GM19455 (cell line): ENCODE results near the gene B4GALT2.

Source experiments
- ATAC-seq: cut with Tn5 transposase; IDR thresholded peaks from one replicate; pipeline ENCODE4 v1.9.1; 2021; ENCODE audit not compliant: unreplicated experiment

Gene B4GALT2

DNA sequence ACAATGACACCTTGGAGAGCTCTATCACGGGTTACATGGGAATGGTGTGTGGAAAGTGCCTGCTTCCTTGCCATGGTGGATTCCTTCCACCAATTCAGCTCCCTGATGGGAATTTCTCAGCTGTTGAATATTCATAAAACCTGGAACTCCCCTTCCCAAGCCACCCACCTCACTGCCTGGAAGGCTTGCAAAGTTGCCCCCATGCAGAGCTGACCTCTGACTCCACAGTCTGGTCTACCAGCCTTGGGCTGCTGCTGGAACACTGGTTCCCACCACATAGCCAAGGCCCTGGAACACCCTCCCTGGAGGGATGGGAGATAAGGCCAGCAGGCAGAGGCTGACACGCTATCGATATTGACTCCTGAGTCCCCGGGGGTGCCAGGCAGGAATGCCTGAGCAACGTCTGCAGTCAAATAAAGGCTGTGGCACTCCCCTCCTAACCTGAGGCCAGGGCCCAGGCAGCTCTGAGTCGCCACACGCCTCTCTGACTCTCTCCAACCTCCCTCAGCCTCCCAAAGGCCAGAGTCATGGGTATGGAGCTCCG lies 21.2 kb downstream of the B4GALT2 start:
- no peak for ATAC-seq

DNA sequence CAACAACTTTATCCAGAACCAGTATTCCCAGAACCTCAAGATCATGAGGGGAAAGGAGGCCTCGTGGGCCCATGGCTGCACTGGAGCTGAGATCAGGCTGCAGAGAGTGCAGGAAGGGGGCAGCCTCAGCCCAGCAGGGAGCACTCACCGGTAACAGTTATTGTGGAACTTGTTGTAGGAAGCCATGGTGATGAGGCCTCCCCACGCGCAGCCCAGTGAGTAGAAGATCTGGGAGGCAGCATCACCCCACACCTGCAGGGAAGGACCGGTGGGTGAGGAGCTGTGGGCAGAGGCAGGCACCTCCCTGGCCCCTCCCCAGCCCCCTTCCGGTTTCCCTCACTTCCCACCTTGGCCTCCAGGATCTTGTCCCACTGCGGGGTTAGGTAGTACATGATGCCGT lies 23.2 kb downstream of the B4GALT2 start:
- no peak for ATAC-seq

DNA sequence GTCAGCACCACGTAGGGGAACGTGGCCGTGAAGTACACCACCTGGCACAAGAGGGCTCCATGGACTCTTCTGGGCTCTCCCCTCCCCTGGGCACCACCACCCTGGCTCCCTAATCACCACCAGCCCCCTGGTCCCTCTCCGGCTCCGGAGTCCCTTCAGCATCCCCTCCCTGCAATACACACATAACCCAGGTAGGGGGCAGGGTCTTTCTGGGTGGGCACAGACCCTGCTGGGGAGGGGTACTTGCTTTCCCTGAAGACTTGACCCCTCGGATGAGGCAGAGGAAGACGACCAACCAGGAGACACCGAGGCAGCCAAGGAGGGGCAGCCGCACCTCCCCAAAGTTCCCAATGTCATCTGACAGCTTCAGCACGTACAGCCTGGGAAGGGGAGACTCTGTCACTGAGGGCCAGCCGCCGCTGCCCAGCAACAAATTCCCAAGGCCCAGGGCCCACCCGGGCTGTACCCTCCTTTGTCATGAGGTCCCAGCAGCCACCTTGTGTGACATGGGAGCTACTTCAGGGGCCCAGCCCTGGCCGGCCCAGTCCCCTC lies 23.7 kb downstream of the B4GALT2 start:
- no peak for ATAC-seq

GRCh38 chr1:44008259-44008658 lies 29.2 kb downstream of the B4GALT2 start:
- ATAC-seq = no peak

DNA sequence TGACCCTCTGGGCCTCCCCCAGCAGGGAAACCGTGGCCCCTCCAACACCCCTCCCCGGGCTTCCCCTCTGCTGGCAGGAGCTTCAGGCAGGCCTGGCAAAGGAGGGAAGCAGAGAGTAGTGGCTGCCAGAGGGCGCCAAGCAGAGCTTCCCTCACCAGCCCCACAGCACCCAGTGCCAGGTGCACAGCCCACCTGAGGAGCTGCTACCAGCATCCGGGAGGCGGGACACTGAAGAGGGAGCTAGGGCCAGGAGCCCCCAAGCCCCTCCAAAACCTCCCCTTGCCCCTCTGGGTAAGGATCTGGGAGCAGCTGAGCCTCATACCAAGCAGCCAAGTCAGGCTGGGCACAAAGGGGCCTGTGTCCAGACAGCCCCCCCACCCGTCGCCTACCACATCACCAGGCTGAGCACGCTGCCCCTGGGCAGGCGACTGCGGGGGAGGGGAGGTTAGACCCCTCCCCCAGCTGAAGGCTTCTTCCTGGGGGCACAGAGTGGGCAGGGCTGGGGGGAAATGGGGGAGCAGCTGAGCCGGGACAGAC lies 32.0 kb downstream of the B4GALT2 start:
- no peak for ATAC-seq

GRCh38 chr1:44012404-44012803 lies 33.4 kb downstream of the B4GALT2 start:
- no peak for ATAC-seq

DNA sequence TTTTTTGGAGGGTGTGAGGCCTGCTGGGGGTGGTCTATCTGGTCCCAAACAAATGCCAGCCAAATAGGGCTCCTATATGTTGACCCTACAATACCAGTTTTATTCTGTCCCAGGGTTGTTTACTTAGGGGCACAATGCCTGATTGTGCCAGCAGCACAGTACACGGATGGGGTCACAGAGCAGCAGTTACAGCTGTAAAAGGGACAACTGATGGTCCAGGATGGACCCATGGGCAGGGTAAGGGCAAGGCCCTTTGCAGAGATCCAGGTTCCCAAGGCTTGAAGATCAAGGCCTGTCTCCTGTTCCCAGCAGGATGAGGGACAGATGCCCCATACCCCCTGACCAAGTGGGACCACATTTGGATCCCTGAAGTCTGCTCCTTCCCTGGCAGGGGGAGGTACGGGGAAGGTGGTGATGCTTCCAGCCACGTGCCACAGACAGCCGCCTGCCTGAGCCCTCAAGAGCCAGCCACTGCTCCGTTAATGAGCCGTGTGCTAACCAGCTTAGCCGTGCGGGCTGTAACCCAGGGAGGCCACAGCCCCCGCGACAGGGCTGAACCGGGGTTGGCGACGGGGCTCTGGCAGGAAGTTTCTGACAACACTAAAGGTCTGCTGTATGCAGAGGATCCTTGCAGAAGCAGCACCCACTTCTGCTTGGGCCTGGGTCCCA lies 34.1 kb downstream of the B4GALT2 start:
- no peak for ATAC-seq

DNA sequence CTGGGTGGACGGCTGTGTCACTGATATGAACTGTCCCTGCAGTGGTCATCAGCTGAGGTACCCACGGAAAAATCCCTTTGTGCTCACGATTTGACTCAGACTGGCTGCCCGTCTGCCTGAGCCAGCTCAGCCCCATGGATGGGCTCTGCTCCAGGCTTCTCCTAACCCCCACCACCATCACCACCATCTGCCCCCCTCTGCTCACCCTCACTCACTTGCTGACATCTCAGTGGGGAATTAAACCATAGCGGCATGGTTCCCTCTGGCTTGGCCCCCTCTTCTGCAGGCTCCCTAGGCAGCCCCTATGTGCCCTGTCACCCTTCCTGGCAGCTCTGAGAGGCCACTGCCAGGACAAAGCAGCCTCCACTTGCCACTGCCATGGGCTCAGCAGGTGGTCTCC lies 34.9 kb downstream of the B4GALT2 start:
- ATAC-seq = no peak

DNA sequence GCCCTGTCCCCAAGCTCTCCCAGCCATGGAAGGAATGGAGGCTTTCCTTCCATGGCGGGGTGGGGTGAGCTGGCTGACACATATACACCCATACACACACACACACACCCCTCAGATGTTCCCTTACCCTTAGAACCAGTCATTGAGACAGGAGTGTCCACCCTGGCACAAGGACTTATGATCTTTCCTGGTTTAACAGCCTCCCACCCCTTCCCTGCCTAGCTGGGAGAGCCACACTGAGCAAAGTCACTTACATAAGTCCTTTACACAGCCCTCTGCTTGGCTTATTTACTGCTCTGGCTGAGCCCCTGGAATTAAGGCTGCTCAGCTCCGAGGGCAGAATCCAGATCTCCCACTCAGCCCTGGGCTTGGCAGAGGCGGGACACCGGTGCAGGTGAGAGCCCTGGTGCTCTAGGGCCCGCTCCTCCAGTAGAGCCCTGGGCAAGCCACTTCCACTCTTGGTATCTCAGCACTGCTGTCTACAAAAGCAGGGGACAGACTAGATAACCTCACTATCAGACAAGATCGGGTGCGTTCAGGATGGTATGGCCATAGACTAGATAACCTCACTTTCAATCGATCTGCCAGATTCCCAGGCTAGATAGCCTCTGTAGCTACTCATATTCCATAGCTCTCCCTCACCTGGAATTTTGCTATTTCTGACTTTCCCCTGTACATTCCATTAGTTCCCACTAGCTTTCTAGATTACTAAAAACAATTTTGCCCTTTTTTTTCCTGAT lies 35.5 kb downstream of the B4GALT2 start:
- no peak for ATAC-seq

GRCh38 chr1:44015206-44015605 lies 36.2 kb downstream of the B4GALT2 start:
- ATAC-seq = no peak

DNA sequence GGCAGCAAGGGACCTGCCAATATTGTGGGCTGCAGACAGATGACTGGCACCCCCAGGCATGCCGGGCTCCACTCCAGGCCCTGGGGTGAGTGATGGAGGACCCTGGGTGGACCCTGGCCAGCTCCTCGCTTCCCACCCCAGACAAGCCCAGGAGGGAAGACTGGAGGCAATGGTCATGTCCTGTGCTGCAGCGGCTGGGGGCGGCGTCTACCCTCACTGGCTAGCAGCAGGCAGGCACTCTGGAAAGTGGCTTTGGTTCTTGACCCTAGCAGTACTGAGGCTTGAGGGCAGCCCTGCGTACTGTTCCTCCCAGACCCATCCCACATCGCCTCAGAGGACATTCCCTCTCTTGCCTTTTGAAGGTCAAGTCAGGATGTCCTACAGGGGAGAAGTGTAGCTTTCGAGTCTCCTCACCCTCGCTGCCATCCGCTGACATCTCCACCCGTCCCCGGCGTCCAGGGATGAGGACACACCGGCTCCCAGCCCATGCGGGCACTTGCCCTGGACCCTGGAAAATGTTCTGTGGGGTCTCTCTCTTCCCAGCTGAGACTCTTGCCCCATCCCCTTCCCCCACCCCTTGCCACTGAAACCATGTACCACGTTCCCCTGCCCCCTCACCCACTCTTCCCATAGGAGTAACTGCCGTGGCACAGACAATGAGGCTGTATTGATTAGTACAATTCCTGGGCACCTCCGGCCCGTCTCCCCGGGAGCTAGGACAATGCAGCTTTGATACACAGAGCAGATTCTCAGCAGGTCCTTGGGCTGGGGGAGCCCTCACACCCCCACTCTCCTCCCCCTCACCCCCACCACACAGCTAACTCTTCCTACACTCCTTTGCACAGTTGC lies 37.3 kb downstream of the B4GALT2 start:
- no peak for ATAC-seq

DNA sequence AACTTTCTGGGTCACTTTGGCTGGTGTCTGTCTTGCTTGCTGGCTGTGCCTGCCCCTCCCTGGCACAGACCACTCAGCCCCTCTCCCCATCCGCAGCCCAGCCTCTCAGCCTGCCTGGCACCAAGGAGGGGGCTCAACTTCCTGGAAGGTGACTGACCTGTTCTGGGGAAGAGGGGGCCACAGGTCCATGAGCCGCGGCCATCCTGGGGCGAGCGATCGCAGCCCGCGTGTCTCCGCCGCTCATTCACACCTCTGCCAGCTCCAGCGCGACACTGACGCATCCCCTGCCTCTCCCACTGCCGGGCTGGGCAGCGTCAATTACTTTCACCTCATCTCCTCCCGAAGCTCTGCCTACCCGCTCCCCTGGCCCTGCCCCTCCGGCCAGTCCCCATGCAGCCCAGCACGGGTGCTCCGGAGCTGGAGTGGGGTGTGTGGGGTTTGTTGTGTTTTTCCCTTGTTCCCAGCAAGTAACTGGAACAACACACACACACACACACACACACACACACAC lies 37.9 kb downstream of the B4GALT2 start:
- ATAC-seq = no peak

GRCh38 chr1:44019466-44019948 lies 40.5 kb downstream of the B4GALT2 start:
- ATAC-seq = no peak

- no peak for ATAC-seq
These were observed 41.5 kb downstream of the B4GALT2 start for GRCh38 chr1:44020464-44020863.

DNA sequence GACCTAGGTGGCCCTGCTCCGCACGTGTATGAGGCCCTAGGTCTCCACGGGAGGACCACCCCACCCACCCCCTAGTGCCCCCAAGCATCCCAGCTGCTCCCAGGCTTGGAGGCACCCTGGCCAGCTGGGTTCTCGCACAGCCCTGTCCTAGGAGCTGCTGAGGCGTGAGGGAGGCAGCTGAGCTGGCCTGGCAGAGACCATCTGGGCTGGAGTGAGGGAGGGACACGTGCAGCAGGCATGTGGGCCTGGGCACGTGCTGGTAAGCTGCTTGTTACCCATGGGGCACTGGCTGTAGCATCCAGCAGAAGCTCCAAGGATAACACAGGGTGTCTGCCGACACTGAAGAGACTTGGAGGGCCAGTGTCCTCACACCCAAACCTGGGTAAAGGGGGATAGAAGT lies 42.1 kb downstream of the B4GALT2 start:
- no peak for ATAC-seq

- no peak for ATAC-seq
These were observed 42.7 kb downstream of the B4GALT2 start for GRCh38 chr1:44021581-44022321.

GRCh38 chr1:44024031-44024902 lies 45.3 kb downstream of the B4GALT2 start:
- no peak for ATAC-seq

GRCh38 chr1:44024903-44025525 lies 46.0 kb downstream of the B4GALT2 start:
- ATAC-seq = no peak
